RPMI7951 (cell line): Measurements from ENCODE around the gene GNRH2. TPM values are rescaled to one million over a fixed set of nuclear protein-coding genes. Genes with fewer than 3 reads are reported as not detected.
"Not testable (repeated sequence)": the region's sequence is repeated elsewhere in the genome, so short reads cannot be mapped to it uniquely, and the experiment has no call there.

ENCODE experiments used
- DNase-seq: peaks from one replicate; pipeline ENCODE4 v3.0.0-alpha.2; 2012; ENCODE audit warnings: low read depth
- total RNA-seq: library from RNA; depleted of rRNA; stranded (reverse); fragments of >200 nt; shearing (Covaris generic); gene quantifications from 2 replicates; pipeline ENCODE4 v1.2.3, GENCODE V29; 2014; rRNA removed

GNRH2 gene
- total RNA-seq, result not detected in 2 replicates

- no peak for DNase-seq
Measured at GRCh38 chr20:3043322-3043721, at the start of gene GNRH2. GNRH2 (plus strand) TSS chr20:3043622; CDS start chr20:3044415, 793 bp downstream.

GRCh38 chr20:2995796-2996195 is 47.6 kb upstream of the GNRH2 start:
- DNase-seq, result no peak

- no peak for DNase-seq
Measured at GRCh38 chr20:2998728-2999127, 44.7 kb upstream of the GNRH2 start.

GRCh38 chr20:3000852-3001523 is 42.4 kb upstream of the GNRH2 start:
- peak; percentile 70 for DNase-seq

GRCh38 chr20:3003416-3003815 is 40.0 kb upstream of the GNRH2 start:
- DNase-seq, result no peak

DNA sequence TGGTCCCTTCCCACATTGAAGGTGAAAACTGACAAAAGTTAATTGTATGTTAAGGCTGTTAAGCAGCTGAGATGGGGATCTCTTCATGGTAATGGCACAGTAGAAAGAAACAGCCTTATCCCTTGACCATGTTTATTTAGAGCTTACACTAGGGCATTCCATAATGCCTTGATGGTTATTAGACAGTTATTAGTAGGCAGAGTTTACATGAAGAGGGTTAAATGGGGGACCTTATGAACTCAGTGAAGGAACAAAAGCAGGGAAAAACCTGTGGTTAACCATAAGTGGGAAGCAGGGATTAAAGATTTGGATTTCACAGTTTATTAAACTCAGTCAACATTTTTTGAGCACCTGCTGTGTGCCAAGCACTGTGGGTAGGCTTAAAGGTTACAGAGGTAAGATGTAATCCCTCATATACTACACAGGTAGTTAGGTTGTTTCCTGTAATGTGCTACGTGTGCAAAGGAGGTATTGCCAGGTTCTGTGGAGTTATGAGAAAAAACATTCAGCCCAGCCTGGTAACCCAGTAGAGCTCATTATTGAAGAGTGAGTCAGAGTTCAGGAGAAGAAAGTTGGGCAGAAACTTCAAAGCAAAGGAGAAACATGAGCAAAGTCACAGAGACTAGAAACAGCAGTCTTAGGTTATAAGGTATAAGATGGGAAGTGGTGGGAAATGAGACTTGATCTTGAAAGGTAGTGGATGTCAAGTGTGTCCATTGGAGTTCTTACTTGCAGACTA is 32.3 kb upstream of the GNRH2 start:
- DNase-seq, result peak; percentile 42

- DNase-seq, result no peak
Measured at GRCh38 chr20:3011752-3012151, 31.7 kb upstream of the GNRH2 start.

- DNase-seq, result no peak
Measured at GRCh38 chr20:3013771-3014170, 29.7 kb upstream of the GNRH2 start.

GRCh38 chr20:3014179-3014578 is 29.2 kb upstream of the GNRH2 start:
- no peak for DNase-seq

DNA sequence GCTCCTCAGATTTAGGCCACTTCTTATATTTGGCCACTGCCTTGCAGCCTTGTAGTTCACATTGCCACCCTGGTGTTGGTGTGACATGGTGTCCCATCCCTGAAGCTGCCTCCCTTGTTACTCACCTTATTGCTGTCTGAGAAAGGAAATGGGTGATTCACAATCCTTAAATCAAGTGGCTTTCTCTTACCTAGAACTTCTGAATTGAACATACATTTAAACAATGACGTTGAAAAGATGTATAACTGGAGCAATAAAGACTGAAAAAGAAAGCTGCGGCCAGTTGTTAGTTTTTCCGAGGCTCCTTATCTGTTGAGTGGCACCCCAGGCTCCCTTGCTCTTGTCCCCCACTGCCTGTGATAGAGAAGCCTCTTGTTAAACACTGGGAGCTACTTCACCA is 28.8 kb upstream of the GNRH2 start:
- no peak for DNase-seq

DNA sequence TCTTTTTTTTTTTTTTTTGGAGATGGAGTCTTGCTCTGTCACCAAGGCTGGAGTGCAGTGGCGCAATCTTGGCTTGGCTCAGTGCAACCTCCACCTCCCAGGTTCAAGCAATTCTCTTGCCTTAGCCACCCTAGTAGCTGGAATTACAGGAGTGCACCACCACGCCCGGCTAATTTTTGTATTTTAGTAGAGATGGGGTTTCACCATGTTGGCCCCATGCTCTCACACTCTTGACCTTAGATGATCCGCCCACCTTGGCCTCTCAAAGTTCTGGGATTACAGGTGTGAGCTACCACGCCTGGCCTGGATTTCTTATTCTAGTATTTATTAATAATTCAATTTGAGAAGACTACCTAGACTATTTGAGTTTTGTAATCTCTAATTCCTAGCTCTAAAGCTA is 28.1 kb upstream of the GNRH2 start:
- not testable (repeated sequence) for DNase-seq

- DNase-seq, result no peak
Measured at GRCh38 chr20:3021327-3021726, 22.1 kb upstream of the GNRH2 start.

- DNase-seq, result no peak
Measured at GRCh38 chr20:3021777-3022176, 21.6 kb upstream of the GNRH2 start.

GRCh38 chr20:3022559-3023490 is 20.6 kb upstream of the GNRH2 start:
- DNase-seq, result not testable (repeated sequence)

DNA sequence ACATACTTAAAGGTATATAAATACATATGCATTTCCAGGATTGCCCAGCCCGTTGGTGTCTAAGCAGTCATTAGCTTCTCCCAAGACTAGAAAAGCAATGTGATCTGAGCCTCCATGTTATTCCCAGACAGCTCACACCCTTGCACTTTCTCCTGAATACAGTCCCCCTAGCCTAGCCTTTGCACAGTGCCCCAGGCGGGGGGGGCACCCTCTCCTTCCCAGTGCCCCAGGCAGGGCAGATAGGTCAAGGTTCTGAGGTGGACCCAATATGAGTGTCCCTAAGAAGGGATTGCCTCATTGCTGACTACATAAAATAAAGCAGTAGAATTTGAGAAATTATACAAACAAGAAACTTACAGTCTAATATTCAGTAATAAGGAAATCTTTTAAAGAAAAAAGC is 15.4 kb upstream of the GNRH2 start:
- DNase-seq, result no peak

DNA sequence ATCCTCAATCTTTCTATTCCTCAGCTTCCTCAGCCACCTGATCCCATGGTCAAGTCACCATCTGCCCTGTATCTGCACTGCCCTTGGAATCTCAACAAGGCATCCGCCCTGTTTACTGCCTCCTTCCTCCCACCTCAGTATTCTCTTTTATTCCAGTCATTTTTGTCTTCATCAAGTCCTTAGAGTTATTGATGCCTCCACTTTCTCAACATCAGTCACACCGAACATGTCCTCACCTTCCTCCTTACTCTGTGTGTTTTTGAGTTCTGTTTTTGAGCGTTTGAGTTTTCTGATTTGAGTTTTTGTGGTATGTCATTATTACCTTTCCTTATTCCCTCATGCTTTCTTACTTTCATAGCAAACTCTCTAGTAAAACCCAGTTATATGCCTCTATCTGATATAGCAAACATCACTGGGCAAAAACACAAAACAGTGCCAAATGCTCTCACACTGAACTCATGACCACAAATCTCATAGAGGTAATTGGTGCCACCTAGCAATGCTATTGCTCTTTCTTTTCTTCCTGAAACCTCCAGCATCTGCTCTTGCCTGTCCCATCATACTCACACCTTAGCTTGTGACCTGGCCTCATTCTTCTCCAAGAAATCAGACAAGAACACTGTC is 11.8 kb upstream of the GNRH2 start:
- DNase-seq, result no peak

GRCh38 chr20:3032624-3033023 is 10.8 kb upstream of the GNRH2 start:
- no peak for DNase-seq

DNA sequence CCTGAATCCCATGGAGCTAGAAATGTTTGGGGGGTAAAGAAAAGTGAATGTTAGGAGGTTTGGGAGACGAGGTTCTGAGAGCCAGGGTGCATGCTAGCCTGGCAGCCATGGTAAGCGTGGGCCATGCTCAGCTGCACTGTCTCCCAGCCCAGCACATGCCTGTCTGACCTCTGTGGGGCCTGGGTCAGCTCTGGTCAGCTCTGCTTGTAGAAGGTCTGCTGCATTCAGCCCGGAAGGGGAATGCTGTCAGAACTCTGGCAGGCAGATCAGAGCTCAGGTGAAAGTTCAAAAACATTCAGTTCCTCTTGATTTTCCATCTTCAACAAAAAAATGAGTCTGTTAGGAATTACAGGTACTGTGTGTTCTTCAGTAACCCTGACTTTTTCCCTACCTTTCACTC is 5.8 kb upstream of the GNRH2 start:
- no peak for DNase-seq

DNA sequence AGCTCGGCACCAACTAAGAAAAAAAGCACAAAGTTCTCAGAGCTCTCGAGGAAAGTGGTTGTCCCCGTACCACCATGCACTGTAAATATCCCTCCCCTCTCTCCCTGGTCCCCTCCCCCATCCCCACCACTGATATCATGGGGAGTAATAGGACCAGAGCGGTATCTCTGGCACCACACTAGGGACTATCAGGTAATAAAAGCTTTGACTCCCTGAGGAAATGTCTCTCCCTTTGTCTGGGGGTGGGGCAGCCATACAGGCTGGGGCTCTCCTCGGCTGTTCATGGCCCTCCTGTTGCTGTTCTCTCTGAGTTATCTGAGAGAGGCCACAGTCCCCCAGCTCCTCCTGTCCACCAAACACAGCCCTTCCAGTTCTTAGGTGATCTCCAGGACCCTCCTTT is 5.0 kb upstream of the GNRH2 start:
- DNase-seq, result no peak

- no peak for DNase-seq
Measured at GRCh38 chr20:3039426-3039825, 4.0 kb upstream of the GNRH2 start.

DNA sequence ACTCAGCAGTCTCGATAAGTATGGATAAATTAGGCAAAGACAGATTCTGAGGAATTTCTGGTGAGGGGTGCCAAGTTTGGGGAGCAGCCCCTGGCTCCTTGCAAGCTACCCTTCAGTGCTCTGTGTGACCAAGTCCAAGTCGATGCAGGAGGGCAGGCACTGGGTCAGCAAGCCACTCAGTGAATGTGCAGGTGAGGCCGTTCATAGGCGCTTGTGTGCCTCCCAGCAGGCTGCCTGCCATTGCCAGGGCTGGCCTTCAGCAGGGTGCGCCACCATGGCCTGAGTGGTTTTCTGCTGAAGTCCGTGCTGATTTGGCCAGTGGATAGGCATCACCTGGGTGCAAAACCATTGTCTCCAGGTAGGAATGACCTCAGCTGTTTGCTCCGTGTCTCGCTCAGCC is 3.3 kb upstream of the GNRH2 start:
- no peak for DNase-seq

- DNase-seq, result no peak
Measured at GRCh38 chr20:3041854-3042409, 1.5 kb upstream of the GNRH2 start.
